Stimulated activated CD4-positive, alpha-beta T cell treated with anti-CD3 and anti-CD28 coated beads, Interleukin-12 subunit alpha, Interleukin-12 subunit beta, amount 100 ng/mL, for 24 hours (primary cell): Measurements from ENCODE around the gene IFIT1.
A peak's percentile ranks its signal among the peaks of the same experiment; 100 is the strongest.
"Not testable (repeated sequence)": the region's sequence is repeated elsewhere in the genome, so short reads cannot be mapped to it uniquely, and the experiment has no call there.

Experiments used
- DNase-seq, 2 experiments: peaks; one replicate each; pipeline ENCODE4 v3.0.0-alpha.2; 2020; ENCODE audit warnings: low read depth in 2 of 2

IFIT1 gene

GRCh38 chr10:89398003-89398749 is 5.8 kb downstream of the IFIT1 start:
- no peak for DNase-seq

- no peak for DNase-seq
These were observed 7.5 kb downstream of the IFIT1 start for GRCh38 chr10:89399956-89400355.

GRCh38 chr10:89403043-89403442 is 10.6 kb downstream of the IFIT1 start:
- DNase-seq: no peak

GRCh38 chr10:89404104-89405047 is 12.0 kb downstream of the IFIT1 start:
- DNase-seq: no peak

GRCh38 chr10:89406178-89406577 is 13.8 kb downstream of the IFIT1 start:
- DNase-seq: not testable (repeated sequence)

- DNase-seq: not testable (repeated sequence)
These were observed 15.4 kb downstream of the IFIT1 start for GRCh38 chr10:89407792-89408191.

- not testable (repeated sequence) for DNase-seq
These were observed 16.9 kb downstream of the IFIT1 start for GRCh38 chr10:89409282-89409681.

- not testable (repeated sequence) for DNase-seq
These were observed 18.1 kb downstream of the IFIT1 start for GRCh38 chr10:89410551-89410950.

- DNase-seq: not testable (repeated sequence)
These were observed 18.7 kb downstream of the IFIT1 start for GRCh38 chr10:89411135-89411534.

- DNase-seq: not testable (repeated sequence)
These were observed 19.9 kb downstream of the IFIT1 start for GRCh38 chr10:89412276-89412675.

- DNase-seq: no peak
These were observed 21.0 kb downstream of the IFIT1 start for GRCh38 chr10:89413398-89413912.

GRCh38 chr10:89414146-89414878 is 21.9 kb downstream of the IFIT1 start, which contains the start of gene IFIT5:
TSS of gene IFIT5 (plus strand) at chr10:89414568. CDS start at chr10:89414799, 231 bp downstream.
- DNase-seq: peak; percentile 28 to 31

GRCh38 chr10:89414879-89415821 is 22.7 kb downstream of the IFIT1 start:
- DNase-seq: peak; percentile 7 to 8

- no peak for DNase-seq
These were observed 24.0 kb downstream of the IFIT1 start for GRCh38 chr10:89416465-89416864.

- DNase-seq: no peak
These were observed 27.1 kb downstream of the IFIT1 start for GRCh38 chr10:89419548-89419947.

GRCh38 chr10:89421018-89421476 is 28.6 kb downstream of the IFIT1 start:
- no peak for DNase-seq

- DNase-seq: no peak
These were observed 32.6 kb downstream of the IFIT1 start for GRCh38 chr10:89425000-89425399.

- no peak for DNase-seq
These were observed 33.9 kb downstream of the IFIT1 start for GRCh38 chr10:89426230-89426868.

- no peak for DNase-seq
These were observed 35.2 kb downstream of the IFIT1 start for GRCh38 chr10:89427629-89428028.

GRCh38 chr10:89428877-89429276 is 36.5 kb downstream of the IFIT1 start:
- no peak for DNase-seq
